HG03108 (cell line): ENCODE data around the gene KRT6A.

Experiments used
- ATAC-seq: cut with Tn5 transposase; IDR thresholded peaks from one replicate; pipeline ENCODE4 v1.9.1; 2021; ENCODE audit warnings: moderate library complexity; ENCODE audit not compliant: unreplicated experiment

The KRT6A gene

GRCh38 chr12:52493172-52493571, at the start of gene KRT6A:
Gene KRT6A (minus strand): TSS chr12:52493257. CDS start chr12:52493188, 69 bp downstream.
- ATAC-seq = no peak

- ATAC-seq = no peak
Observed at GRCh38 chr12:52542157-52542556, 49.1 kb upstream of the KRT6A start.

GRCh38 chr12:52541709-52542108, 48.7 kb upstream of the KRT6A start:
- ATAC-seq = no peak

GRCh38 chr12:52540531-52540930, 47.5 kb upstream of the KRT6A start:
- no peak for ATAC-seq

- no peak for ATAC-seq
Observed at GRCh38 chr12:52539821-52540173, 46.7 kb upstream of the KRT6A start.

- no peak for ATAC-seq
Observed at GRCh38 chr12:52539083-52539820, 46.2 kb upstream of the KRT6A start.

- ATAC-seq = no peak
Observed at GRCh38 chr12:52537101-52537500, 44.0 kb upstream of the KRT6A start.

- ATAC-seq = no peak
Observed at GRCh38 chr12:52535574-52535973, 42.5 kb upstream of the KRT6A start.

GRCh38 chr12:52534482-52534881, 41.4 kb upstream of the KRT6A start:
- no peak for ATAC-seq

- ATAC-seq = no peak
Observed at GRCh38 chr12:52533686-52534470, 40.8 kb upstream of the KRT6A start.

GRCh38 chr12:52532636-52533035, 39.6 kb upstream of the KRT6A start:
- no peak for ATAC-seq

- no peak for ATAC-seq
Observed at GRCh38 chr12:52531566-52532300, 38.7 kb upstream of the KRT6A start.

GRCh38 chr12:52530905-52531304, 37.8 kb upstream of the KRT6A start:
- ATAC-seq = no peak

- ATAC-seq = no peak
Observed at GRCh38 chr12:52530366-52530765, 37.3 kb upstream of the KRT6A start.

GRCh38 chr12:52529846-52530245, 36.8 kb upstream of the KRT6A start:
- no peak for ATAC-seq

- no peak for ATAC-seq
Observed at GRCh38 chr12:52529417-52529816, 36.4 kb upstream of the KRT6A start.

- ATAC-seq = no peak
Observed at GRCh38 chr12:52528641-52529143, 35.6 kb upstream of the KRT6A start.

GRCh38 chr12:52527121-52527800, 34.2 kb upstream of the KRT6A start:
- ATAC-seq = no peak

GRCh38 chr12:52526511-52526951, 33.5 kb upstream of the KRT6A start:
- ATAC-seq = no peak

- ATAC-seq = no peak
Observed at GRCh38 chr12:52525661-52526499, 32.8 kb upstream of the KRT6A start.
